HT-29 (cell line): Measurements from ENCODE around the gene MSI1. TPM values are rescaled to one million over a fixed set of nuclear protein-coding genes. Genes with fewer than 3 reads are reported as not detected.

ENCODE experiments used
- DNase-seq: peaks from one replicate; pipeline ENCODE4 v3.0.0-alpha.2; 2015; ENCODE audit warnings: low spot score
- small RNA-seq: library from RNA; depleted of rRNA; stranded (forward); fragments of <200 nt; gene quantifications from one replicate; pipeline ENCODE3, GENCODE V24; 2014
- total RNA-seq: library from RNA; depleted of rRNA; stranded (reverse); fragments of >200 nt; shearing (Covaris generic); gene quantifications from 2 replicates; pipeline ENCODE4 v1.2.3, GENCODE V29; 2014; rRNA removed

MSI1 gene
- total RNA-seq, 1 experiment from 2014 or later: not detected

DNA sequence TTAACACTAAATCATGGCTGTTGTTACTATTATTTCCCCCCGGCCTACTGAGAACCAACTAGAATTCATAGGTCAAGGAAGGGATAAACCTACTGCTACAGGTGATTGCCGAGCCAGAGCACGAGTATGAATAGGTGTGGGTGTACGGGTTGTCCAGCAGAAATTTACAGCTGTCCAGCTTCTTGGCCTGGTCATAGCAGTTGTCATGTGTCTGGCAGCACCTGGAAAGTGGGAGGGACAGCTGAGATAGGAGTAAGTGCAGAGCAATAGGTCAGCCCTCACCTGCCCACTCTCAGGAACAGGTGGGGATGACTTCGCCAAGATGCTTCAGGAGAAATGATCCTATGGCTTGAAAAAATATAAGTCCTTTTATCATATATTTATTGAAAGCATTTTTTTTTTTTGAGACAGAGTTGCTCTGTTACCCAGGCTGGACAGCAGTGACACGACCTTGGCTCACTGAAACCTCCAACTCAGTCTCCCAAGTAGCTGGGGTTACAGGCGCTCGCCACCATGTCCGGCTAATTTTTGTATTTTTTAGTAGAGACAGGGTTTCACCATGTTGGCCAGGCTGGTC is 44.0 kb downstream of the MSI1 start:
- no peak for DNase-seq

DNA sequence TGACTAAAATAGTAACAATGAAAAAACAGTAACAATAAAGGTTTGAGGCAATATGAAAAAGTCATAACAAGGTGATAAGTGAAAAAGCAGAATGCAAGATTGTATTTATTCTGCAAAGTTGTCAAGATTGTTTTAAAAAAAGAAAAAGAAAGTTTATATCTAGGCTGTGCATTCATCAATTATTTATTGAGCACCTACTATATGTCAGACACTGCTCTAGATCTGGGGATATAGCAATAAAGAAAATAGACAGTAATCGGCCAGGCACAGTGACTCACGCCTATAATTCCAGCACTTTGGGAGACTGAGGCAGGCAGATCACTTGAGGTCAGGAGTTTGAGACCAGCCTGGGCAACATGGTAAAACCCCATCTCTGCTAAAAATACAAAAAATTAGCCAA is 45.2 kb downstream of the MSI1 start:
- DNase-seq: no peak

DNA sequence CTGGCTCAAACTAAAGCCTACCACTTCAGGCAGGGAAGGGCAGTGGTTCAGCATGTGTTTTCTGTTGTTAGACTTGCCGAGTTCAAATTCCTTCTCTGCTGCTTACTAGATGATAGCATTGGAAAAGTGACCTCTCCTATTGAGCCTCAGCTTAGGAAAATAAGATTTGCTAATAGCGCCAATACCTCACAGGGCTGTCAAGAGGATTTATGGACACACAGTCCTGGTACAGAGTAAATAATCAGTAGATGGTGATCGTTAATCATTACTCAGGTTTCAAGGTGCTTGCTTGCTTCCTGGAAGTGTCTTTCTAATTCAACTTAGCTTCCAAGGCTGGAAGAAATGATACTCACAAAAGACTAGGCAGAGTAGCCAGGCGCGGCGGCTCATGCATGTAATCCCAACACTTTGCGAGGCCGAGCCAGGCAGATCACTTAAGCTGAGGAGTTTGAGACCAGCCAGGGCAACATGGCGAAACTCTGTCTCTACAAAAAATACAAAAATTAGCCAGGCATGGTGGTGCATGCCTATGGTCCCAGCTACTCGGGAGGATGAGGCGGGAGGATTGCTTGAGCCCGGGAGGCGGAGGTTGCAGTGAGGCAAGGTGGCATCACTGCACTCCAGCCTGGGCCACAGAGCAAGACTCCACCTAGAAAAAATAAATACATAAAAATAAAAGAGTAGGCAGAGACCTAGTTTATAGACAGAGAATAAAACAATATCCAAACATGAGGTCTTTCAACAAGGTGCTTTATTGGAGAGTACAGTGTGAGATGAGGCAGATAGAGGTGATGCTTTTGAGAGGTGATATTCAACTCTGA is 47.4 kb downstream of the MSI1 start:
- DNase-seq: peak; percentile 75

DNA sequence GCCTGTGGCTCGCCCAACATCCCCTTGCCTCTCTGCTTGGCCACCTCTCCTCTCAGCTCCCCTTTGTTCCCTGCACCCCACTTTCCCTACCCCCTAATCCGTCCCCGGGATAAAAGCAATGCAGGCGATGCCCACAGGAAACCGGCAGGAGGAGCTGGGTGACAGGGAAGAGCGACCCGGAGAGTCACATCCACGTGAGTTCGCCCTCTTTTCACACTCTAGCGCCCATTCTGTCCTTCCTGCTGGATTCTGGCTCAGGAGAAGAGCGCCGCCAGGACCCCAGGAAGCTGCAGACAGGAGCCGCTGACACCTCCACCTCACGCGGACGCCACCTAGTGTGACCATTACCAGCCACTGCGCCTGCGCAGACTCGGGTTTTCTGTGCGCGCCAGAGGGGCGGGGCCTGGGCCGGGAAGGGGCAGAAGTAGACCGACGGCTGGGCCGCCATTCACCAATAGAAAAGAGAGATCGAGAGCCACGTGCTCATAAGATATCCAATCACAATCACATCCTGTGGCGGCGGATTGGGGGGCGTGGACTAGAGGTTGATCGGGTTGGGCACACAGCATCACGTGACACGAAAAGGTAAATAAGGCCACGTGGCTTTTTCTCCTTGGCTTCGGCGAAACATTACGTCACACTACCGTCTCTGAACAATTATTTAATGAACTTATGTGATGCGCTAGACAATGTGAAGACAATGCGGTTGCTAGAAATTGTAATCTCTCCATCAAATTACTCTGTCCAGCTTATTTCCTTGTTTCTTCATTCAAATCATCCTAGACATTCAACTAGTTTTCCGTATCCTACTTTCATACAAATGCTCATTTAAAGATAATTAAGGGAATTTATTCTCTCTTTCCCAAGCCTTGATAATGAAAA is 51.5 kb downstream of the MSI1 start:
- peak; percentile 99 for DNase-seq

DNA sequence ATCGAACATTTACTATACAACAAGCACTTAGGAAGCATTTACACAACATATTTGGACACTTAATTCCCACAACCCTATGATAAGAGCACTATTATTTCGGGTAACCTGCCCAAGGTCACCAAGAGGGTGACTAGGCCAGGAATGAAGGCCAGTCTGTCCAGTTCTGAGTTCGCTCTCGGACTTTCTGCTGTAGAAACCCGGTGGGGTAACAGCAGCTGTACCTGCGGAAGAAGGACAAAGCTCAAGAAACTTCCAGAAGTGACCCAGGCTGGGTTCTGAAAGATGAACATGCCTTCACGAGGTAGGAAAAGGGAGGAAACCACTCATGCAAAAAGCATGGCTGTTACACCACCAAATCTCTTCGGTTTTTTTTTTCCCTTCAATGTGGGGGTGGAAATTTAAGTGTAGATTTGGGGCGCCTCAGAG is 52.2 kb downstream of the MSI1 start:
- no peak for DNase-seq

DNA sequence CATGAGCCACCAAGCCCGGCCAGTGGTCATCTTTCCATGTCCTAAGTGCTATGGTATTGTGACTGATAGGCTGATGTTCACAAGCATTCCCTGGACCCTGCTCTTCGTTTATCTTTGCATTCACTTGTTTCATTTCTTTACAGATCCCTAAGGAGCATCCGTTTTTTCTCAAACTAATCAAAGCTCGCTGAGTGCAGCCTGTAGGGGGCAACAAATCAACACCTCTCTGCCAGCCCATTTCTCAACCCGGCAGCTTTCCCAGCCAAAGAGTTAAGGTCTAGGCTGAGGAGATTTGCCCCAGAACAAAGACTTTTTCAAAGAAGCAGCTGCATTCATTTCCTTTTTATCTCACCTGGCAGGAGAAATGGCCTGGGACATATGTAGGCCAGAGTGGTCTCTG is 54.7 kb downstream of the MSI1 start:
- peak; percentile 42 for DNase-seq

DNA sequence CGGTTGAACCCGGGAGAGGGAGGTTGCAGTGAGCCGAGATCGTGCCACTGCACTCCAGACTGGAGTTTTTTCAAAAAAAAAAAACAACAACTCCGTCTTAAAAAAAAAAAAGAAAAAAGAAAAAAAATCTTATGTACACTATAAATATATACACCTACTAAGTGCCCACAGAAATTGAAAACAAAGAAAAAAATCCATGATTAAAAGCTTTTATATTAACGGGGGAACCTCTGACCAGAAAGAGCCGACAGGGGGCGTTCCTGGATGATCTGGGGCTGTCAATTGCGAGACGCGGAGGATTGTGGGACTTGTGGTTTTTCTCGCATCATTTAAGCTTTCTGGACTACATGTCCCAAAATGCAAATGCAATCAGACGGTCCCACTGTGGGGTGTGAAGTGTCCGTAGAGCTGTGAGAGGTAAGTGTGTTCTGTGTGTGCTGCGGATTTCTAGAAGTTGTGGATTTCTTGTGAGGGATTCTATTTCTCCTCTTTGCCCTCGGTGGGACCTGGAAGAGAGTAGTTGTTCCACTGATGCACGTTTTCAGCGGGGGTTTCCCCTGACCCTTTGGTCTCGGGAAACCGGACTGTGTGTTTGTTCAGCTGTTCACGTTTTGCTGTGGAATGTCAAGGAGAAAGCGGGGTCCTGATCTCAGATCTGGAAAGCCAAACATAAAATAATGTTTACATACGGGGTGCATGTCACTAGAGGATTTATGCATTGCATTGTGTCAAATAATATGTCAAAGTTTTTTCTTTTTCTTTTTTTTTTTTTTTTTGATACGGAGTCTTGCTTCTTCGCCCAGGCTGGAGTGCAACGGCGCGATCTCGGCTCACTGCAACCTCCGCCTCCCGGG is 66.8 kb downstream of the MSI1 start, which contains the start of gene SIRT4:
Gene SIRT4, plus strand, starts transcription at position 360 of the 854 bp plus-strand sequence. CDS start 1,241 bp downstream, outside the sequence.
- DNase-seq: peak; percentile 97

DNA sequence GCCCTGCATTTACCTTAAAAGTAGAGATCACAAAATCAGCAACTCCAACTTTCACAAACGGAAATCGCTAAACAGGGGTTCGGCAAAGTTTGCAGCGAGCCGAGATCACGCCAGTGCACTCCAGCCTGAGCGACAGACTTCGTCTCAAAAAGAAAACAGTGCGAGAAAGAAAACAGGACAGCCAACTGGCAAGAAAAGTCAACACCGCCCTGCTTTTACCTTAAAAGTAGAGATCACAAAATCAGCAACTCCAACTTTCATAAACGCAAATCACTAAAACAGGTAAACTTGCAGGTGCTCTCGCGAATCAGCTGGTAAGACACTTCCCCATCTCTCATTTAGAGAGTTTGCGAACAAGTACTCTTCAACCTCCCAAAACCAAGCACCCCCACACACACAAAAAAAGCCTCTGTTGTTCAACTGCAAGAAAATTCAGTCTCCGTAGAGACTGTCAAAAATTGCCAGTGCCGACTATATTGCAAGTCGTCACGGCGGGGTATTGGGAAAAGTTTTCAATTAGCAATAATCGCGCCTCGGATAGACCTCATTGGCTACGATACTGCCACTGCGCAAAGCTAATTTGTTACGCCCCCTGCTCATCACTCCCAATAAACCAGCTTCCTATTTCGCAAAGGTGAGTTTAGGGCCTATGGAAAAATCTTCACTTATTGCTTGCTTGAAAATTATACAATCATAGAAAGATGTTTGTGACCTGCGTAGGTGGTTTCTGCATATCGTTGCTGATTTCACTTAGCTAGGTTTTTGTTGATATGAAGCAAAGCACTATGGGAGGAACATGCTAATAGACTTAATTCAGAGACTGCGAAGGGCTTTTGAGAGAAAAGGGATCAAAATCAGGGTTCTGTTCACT is 76.1 kb downstream of the MSI1 start, which contains the start of gene RNU4-1:
Gene RNU4-1, minus strand, starts transcription at position 577 of the 871 bp plus-strand sequence.
- peak; percentile 95 for DNase-seq

DNA sequence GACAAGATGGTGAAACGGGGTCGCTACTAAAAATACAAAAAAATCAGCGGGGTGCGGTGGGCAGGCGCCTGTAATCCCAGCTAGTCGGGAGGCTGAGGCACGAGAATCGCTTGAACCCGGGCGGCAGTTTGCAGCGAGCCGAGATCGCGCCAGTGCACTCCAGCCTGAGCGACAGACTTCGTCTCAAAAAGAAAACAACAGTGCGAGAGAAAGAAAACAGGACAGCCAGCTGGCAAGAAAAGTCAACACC is 76.6 kb downstream of the MSI1 start:
- DNase-seq: no peak

Small RNA genes within 50 kb of the gene (small RNA-seq; reads per million reads assigned to genes)
- gene RNU4-1 (522 reads per million, percentile 99 among the genes with 10 or more reads in this experiment), gene RNU4-2 (680 reads per million, percentile 99 among the genes with 10 or more reads in this experiment), gene RNU6-1088P (not detected)

Other genes with a start within 250 kb of the MSI1 start
- gene GCN1, start 174.4 kb downstream of the MSI1 start, total RNA-seq: 217 and 227 TPM in 2 replicates
- gene RPLP0, start 168.1 kb downstream of the MSI1 start, total RNA-seq: 5,263 and 5,354 TPM in 2 replicates
- gene PXN, start 103.4 kb downstream of the MSI1 start, total RNA-seq: 59.7 and 63.0 TPM in 2 replicates
- gene RNU4-2, start 77.3 kb downstream of the MSI1 start, total RNA-seq: under 0.01 TPM in 1 of 2 replicates, not detected in the other
- gene RNU4-1, start 75.9 kb downstream of the MSI1 start, total RNA-seq: under 0.01 TPM in 1 of 2 replicates, not detected in the other
- 0.05 TPM in 1 of 2 replicates, not detected in the other for gene SIRT4, start 66.8 kb downstream of the MSI1 start, total RNA-seq
- gene PLA2G1B, start 41.4 kb downstream of the MSI1 start, total RNA-seq: not detected in 2 replicates
- gene COX6A1, start 68.9 kb upstream of the MSI1 start, total RNA-seq: 1,079 and 1,221 TPM in 2 replicates
- 16.0 and 24.4 TPM in 2 replicates for gene TRIAP1, start 77.2 kb upstream of the MSI1 start, total RNA-seq
- 25.7 and 38.0 TPM in 2 replicates for gene GATC, start 77.3 kb upstream of the MSI1 start, total RNA-seq
- 302 and 319 TPM in 2 replicates for gene SRSF9, start 100.6 kb upstream of the MSI1 start, total RNA-seq
- 268 and 293 TPM in 2 replicates for gene DYNLL1, start 126.9 kb upstream of the MSI1 start, total RNA-seq
- 12.9 and 14.2 TPM in 2 replicates for gene COQ5, start 160.0 kb upstream of the MSI1 start, total RNA-seq
- gene RNF10, start 165.2 kb upstream of the MSI1 start, total RNA-seq: 62.8 and 88.0 TPM in 2 replicates
- gene POP5, start 212.2 kb upstream of the MSI1 start, total RNA-seq: 61.5 and 70.9 TPM in 2 replicates